GM04503 (cell line): Measurements from ENCODE around the gene TLX3.
"Not testable (repeated sequence)": the region's sequence is repeated elsewhere in the genome, so short reads cannot be mapped to it uniquely, and the experiment has no call there.

Experiments
- DNase-seq: peaks from one replicate; pipeline ENCODE4 v3.0.0-alpha.2; 2012; ENCODE audit warnings: low read depth

Gene TLX3

DNA sequence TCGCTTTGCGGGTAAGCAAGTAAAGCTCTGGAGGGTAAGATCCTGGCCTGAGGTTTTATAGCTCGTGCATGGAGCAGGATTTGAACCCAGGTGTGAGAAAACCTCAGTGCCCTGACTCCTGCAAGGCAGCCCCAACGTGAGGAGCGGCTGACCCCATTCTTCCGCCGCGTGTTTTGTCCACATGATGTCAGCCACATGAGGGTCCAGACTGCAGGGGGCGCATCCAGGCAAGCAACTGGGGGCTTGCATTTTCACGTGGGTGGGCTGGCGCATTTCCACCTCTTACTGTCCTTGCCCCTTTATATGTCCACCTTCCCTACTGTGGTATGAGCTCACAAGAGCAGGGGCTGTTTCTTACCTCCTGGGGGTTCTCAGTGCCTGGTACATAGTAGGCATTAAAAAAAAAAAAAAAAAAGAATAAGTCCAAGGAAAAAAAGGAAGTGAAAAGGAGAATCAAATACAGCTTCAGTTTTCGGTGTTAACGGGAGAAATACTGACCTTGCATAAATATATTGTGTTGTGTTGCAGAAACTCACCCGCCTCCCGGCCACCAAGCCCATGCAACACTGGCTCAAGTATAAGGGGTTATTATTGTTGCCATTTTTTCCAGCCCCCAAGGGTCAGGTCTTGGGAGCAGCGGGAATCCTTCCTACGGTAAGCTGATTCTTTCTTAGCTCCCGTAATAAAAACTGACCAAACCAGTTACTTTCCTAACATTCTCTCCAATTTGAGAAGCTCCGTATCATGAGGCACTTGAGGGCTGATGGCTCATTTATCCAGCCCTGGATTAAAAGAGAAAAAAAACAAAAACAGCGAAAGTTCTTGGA lies 15.0 kb downstream of the TLX3 start:
- DNase-seq = no peak

DNA sequence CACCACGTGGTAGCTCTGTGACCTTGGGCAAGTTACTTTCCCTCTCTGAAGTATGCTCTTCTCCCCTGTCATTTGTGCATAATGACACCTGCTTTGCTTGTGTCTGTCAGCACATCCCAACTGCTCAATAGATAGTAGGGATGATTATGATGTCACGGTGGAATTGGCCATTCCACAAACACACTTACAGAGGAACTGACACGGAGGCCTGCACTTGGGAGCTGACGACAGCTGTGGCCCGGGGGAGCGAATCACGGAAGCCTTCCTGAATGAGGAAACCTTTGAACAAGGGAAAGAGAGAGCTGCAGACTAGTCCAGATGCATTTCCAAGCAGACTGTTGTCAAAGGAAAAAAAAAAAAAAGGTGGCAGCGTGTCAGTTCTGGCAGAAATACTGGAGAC lies 21.0 kb downstream of the TLX3 start:
- no peak for DNase-seq

DNA sequence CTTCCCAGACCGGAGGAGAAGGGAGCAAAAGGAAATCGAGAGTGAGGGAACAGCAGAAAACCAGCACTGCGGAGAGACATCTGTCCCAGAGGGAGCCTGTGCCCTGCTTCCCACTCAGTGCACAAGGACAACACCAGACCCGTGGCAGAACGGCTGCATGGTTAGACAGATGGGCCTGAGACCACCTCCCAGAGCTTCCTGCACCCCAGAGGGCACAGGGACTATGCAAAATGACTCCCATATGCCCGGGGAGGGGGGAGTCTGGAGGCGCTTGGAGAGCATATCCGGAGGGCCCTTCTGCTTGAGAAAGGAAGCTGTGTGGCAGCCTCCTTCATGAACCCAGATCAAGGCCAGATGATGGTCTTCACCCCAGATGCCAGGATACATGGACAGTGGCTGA lies 26.6 kb downstream of the TLX3 start:
- no peak for DNase-seq

DNA sequence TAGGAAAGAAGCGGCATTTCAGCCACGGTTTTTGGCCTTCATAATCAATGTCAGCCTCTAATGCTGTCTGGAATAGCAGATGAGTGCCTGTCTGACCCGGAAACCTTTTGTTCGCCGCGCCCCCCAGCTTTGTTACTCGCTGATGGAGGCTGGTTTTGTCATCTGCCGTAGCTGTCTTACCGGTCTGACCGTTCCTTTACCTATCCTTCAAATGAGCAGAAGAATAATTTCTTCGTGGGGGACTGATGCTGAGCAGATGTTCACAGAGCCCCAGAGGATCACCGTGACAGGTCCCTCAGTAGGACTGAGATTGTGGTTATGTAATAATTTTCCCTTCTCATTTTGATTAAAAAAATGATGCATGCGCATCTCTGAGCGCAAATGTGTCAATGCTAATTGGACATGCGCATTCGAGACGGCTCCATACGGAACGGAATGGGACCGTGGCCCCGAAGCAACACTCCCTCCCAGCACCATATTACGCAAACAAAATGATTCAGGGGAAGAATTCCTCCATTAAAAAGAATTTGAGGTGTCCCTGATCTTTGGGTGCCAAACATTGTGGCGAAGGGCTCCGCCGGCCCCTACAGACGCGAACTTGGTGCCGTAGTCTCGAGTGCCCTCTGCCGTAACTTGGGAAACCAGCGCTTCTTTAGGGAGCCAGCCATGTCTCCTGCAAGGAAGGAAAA lies 27.6 kb downstream of the TLX3 start:
- no peak for DNase-seq

DNA sequence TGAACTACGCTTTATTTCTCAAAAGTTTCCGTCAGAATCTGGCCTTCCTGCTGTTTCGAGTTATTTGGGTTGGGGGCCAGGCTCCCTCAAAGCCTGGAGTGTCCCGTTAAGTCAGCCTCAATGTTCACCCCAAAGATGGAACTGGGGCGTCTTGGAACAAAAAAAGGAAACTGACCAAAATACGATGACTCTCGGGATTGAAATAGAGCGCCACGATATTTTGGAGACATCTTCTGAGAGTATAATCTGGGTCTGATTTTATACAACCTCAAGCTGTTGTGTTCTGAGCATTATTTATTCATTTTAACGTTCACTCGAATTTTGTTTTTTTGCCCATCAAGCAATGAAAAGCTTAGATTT lies 28.1 kb downstream of the TLX3 start:
- DNase-seq = no peak

DNA sequence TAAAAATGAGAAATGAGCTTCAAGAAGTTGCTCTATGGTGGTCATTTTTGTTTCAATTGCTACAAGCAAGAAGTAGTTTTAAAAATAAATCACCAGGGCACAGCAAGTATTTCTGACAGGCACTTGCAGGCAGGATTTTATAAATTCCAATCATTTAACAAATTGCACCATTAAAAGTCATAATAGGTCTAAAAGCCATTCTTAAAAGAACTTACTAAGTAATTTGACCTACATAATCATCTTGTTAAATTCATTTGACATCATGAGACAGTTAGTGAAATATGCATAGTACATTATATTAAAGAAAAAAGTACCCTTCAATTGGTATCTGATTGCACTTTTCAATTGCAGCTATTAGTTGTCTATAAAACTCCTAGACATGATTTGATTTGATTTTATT lies 31.0 kb downstream of the TLX3 start:
- DNase-seq = no peak

DNA sequence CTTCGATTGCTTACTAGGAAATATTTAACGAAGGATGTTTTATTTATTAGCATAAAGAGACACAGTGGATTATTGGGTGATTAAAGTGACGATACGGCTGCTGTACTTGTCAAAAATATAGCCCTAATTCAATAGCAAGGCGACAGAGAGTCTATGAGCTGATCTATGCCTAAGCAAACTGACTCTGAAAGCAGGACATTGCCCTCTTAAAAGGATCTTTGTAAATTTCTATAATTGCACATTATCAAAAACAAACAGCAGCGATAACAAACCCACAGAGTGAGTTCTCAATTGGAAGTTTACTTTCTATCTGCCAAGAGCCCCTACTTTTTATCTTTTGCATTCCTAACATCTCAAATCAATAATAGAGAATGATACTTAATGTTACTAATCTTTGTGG lies 31.4 kb downstream of the TLX3 start:
- no peak for DNase-seq

DNA sequence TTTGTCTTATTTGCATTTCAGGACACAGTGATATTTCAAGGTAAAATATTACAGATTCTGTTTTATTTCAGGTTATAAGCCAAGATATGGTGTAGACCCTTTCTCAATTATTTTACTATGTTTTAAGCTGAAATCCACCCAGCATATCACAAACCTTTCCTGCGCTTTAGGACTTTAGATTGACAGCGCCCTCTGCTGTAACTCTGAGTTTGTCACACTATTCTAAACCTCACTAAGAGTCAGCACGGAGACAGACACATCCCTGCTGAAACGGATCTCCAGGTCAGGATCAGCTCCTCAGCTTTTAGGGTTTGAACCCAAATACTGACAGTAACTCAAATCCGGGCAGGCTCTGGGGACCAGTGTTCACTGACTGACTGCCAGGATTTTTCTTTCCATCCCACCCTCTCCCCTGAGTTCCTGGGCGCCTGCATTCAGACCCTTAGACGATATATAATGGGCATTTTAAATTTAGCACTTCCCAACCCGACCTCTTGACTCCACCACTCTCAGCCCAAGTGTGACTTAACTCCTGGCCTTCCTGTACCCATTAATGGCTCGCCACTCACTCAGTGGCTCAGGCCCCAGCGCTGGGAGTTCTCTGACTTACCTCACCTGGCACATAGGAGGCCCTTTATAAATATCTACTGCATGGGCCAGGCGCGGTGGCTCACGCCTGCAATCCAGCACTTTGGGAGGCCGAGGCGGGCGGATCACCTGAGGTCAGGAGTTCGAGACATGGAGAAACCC lies 33.5 kb downstream of the TLX3 start:
- no peak for DNase-seq

DNA sequence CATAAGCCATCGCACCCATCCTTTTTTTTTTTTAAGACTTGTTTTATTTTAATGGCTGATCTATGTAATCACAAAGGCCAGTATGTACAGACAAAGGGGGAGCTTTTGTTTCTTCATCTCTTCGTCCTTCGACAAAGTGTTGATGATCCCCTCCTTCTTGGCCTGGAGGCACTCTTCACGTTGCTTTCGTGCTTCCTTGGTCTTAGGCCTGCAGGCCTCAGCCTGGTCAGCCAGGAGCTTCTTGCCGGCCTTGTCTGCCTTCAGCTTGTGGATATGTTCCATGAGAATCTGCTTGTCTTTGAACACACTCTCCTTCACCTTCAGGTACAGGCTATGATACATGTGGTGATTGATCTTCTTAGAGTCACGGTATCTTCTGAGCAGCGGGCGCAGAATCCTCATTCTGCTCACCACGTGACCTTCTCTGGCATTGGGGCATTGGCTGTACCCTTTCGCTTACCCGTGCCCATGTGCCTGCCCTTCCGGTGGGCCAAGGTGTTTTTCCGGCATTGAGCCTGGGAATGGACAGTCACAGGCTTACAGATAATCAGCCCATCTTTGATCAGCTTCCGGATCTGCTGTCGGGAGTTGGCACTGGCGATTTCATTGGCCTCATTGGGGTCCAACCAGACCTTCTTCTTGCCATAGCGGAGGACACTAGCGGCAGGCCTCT lies 36.0 kb downstream of the TLX3 start:
- DNase-seq = no peak

DNA sequence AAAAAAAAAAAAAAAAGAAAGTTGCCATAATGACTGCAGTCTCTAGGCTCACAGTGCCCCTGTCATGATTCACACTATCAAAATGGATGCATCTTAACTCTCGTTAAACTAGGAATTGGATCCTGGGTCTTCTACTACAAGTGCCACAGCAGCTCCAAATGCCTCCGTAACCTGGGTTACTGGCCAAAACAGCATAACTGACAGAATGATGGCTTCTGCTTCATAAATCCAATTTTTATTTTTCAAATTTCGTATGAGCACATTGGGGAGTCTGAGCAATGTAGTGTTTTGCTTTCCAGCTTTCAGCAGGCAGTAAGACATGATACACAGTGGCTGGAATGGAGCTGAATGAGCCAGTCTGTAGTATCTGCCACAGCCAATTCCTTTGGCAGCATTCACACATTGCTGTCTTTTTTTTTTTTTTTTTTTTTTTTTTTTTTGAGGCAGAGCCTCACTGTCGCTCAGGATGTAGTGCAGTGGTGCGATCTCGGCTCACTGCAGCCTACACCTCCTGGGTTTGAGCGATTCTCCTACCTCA lies 42.6 kb downstream of the TLX3 start:
- DNase-seq = no peak

DNA sequence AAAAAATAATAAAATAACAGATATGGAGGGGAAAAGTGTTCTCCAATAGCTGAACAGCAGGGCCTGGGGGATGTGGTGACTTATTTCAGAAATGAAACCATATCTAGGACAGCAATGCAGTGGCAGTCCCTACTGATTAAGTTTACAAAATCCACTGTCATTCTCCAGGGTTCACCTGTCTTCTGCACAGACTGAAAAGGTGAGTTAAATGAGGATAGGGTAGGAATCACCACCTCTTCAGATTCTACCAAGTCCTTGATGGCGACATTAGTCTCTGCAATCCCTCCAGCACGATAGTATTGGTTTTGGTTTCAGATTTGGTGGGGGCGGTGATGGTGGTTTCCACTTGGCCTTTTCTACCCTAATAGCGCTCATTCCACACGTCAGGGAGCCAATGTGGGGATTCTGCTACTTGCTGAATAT lies 46.3 kb downstream of the TLX3 start:
- no peak for DNase-seq

DNA sequence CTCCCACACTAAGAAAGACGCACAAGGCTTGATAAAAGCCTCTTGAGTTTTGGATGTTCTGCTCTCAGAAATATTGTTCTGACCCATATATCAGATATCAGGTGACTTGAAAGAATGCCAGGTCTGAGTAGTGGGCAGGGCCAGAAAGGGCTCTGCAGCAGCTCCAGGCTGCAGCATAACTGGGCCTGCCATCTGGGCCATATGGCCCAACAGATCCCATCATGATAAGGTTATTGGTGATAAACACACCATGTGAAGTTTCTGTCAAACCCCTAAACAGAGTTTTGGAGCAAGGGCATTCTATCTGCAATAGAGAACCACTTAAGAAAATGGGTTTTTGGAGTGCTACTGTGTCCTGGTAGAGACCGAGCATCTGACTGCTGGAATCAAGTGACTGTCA lies 48.8 kb downstream of the TLX3 start:
- DNase-seq = no peak

DNA sequence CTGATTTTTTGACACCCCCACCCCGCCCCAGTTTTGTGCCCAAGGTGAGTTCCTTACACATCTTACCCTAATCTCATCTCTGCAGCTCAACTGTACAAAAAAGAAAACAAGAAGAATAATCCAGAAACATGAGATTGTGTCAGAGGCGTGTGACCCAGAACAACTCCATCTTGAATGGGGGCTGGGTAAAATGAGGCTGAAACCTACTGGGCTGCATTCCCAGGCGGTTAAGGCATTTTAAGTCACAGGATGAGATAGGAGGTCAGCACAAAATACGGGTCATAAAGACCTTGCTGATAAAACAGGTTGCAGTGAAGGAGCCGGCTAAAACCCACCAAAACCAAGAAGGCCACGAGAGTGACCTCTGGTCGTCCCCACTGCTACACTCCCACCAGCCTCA lies 52.1 kb downstream of the TLX3 start:
- not testable (repeated sequence) for DNase-seq
